ENCODE measurements around the gene NGRN. TPM values are rescaled to one million over a fixed set of nuclear protein-coding genes. Genes with fewer than 3 reads are reported as not detected.

The NGRN gene
- total and polyA plus RNA-seq, 2 experiments from 2014 or later, result 60.0 to 65.9 TPM

- Histone ChIP-seq H3K79me2 (no peaks in the 10 kb centered on the region), H3K9me3 (ENCODE audit: low read depth) (no peaks in the 10 kb centered on the region), H3K4me1 (ENCODE audit: insufficient read depth) (no peaks in the 10 kb centered on the region), H3K4me2 (no peak overlapping the region), H4K20me1 (ENCODE audit: insufficient read depth, poor library complexity, severe bottlenecking) (no peaks in the 10 kb centered on the region), H2AFZ (no peak overlapping the region), H3K27ac (no peak overlapping the region), H3K9me2 (replicated peaks; ENCODE audit: insufficient read depth) (no peaks in the 10 kb centered on the region), H3K4me3 (no peak overlapping the region), H3K27me3 (no peaks in the 10 kb centered on the region), H3K36me3 (replicated peaks; ENCODE audit: insufficient read depth, low read depth) (no peaks in the 10 kb centered on the region)
- TF ChIP-seq EZH2 (IDR thresholded peaks at IDR 0.05; ENCODE audit: borderline replicate concordance) (no peak), CTCF (IDR thresholded peaks at IDR 0.05; ENCODE audit: poor library complexity) (no peak), EZH2phosphoT487 (IDR thresholded peaks at IDR 0.05; ENCODE audit: low read depth, severe bottlenecking, unreplicated experiment) (no peak)
- 98% methylated on average over 17 of the region's 17 CpGs for WGBS (ENCODE audit: low lambda C conversion rate, missing lambda C conversion rate)
- DNase-seq (ENCODE audit: low spot score), result no peak
These were observed 40.4 kb upstream of the NGRN start for GRCh38 chr15:90225047-90225446.

- H3K9me2 ChIP-seq (replicated peaks; ENCODE audit: insufficient read depth), result no peaks in the 10 kb centered on the region
- H3K4me1 ChIP-seq (ENCODE audit: insufficient read depth), result peaks cover 5% of the 10 kb centered on the region
- no peak overlapping the region for H3K27ac ChIP-seq
- no peak overlapping the region for H2AFZ ChIP-seq
- no peaks in the 10 kb centered on the region for H3K9me3 ChIP-seq (ENCODE audit: low read depth)
- 93% methylated on average over 17 of the region's 18 CpGs for whole genome bisulfite sequencing (ENCODE audit: low lambda C conversion rate, missing lambda C conversion rate)
- no peak for DNase-seq (ENCODE audit: low spot score)
- no peaks in the 10 kb centered on the region for H3K79me2 ChIP-seq
- H4K20me1 ChIP-seq (ENCODE audit: insufficient read depth, poor library complexity, severe bottlenecking), result no peaks in the 10 kb centered on the region
- H3K27me3 ChIP-seq, result no peaks in the 10 kb centered on the region
- no peak for TF ChIP-seq CTCF (IDR thresholded peaks at IDR 0.05; ENCODE audit: poor library complexity)
- TF ChIP-seq EZH2 (IDR thresholded peaks at IDR 0.05; ENCODE audit: borderline replicate concordance), result no peak
- no peak for TF ChIP-seq EZH2phosphoT487 (IDR thresholded peaks at IDR 0.05; ENCODE audit: low read depth, severe bottlenecking, unreplicated experiment)
- H3K36me3 ChIP-seq (replicated peaks; ENCODE audit: insufficient read depth, low read depth), result no peaks in the 10 kb centered on the region
- no peak overlapping the region for H3K4me2 ChIP-seq
- H3K4me3 ChIP-seq, result no peak overlapping the region
These were observed 39.8 kb upstream of the NGRN start for GRCh38 chr15:90225504-90226234.

GRCh38 chr15:90227336-90227735, 38.1 kb upstream of the NGRN start:
- Histone ChIP-seq H3K9me2 (replicated peaks; ENCODE audit: insufficient read depth) (no peaks in the 10 kb centered on the region), H3K27me3 (no peaks in the 10 kb centered on the region), H3K4me2 (no peak overlapping the region), H3K79me2 (peaks cover 14% of the 10 kb centered on the region), H3K9me3 (ENCODE audit: low read depth) (no peaks in the 10 kb centered on the region), H2AFZ (no peak overlapping the region), H3K4me3 (no peak overlapping the region), H3K36me3 (replicated peaks; ENCODE audit: insufficient read depth, low read depth) (no peaks in the 10 kb centered on the region), H3K4me1 (ENCODE audit: insufficient read depth) (peaks cover 17% of the 10 kb centered on the region), H3K27ac (no peak overlapping the region), H4K20me1 (ENCODE audit: insufficient read depth, poor library complexity, severe bottlenecking) (no peaks in the 10 kb centered on the region)
- WGBS (ENCODE audit: low lambda C conversion rate, missing lambda C conversion rate), result 93% methylated on average over 7 of the region's 7 CpGs
- DNase-seq (ENCODE audit: low spot score), result no peak
- TF ChIP-seq EZH2phosphoT487 (IDR thresholded peaks at IDR 0.05; ENCODE audit: low read depth, severe bottlenecking, unreplicated experiment) (no peak), EZH2 (IDR thresholded peaks at IDR 0.05; ENCODE audit: borderline replicate concordance) (no peak), CTCF (IDR thresholded peaks at IDR 0.05; ENCODE audit: poor library complexity) (no peak)

All from hepatocyte (in vitro differentiated cells).